ENCODE results near the gene SECISBP2L.

GRCh38 chr15:48972750-48973503, 73.3 kb downstream of the SECISBP2L start:
- TF ChIP-seq CTCF (IDR thresholded peaks at IDR 0.05) (no peak), POLR2A (IDR thresholded peaks at IDR 0.05) (no peak)
